IMR-90 (cell line): ENCODE results near the gene GNA14. TPM values are rescaled to one million over a fixed set of nuclear protein-coding genes. Genes with fewer than 3 reads are reported as not detected.

ENCODE experiments used
- ATAC-seq: fragments of 200-7000 bp; cut with Tn5 transposase; 2 replicates; pipeline ENCODE4 v1.9.1; 2020; ENCODE audit warnings: low read depth, mild to moderate bottlenecking, moderate library complexity
- BruUV-seq: library from RNA; stranded (reverse); fragments of 400-500 nt; replicated peaks from 2 replicates; lab custom pipeline; 2021; lab: Mats Ljungman, UMichigan
- CTCF ChIA-PET: fragments of 300-600 bp; formaldehyde crosslinking; extraction: SDS; loops from one replicate; lab custom pipeline; 2021; ENCODE audit warnings: antibody characterized with exemption; lab: Yijun Ruan, JAX
- POLR2A ChIA-PET: fragments of 300-600 bp; sonication (Branson Sonifier 250); formaldehyde crosslinking; loops from one replicate; lab custom pipeline; 2022; ENCODE audit warnings: antibody characterized with exemption; ENCODE audit not compliant: unreplicated experiment; lab: Charles Lee
- DNase-seq: peaks from one replicate; pipeline ENCODE4 v3.0.0; 2013
- H2AFZ ChIP-seq: replicated peaks from 2 replicates; pipeline ENCODE3; 2013; ENCODE audit warnings: low read length, mild to moderate bottlenecking; ENCODE audit not compliant: poor library complexity
- H2AK5ac ChIP-seq: 2 replicates; pipeline ENCODE4 v1.6.1; 2013; ENCODE audit warnings: low read depth, low read length, inconsistent platforms
- H2AK9ac ChIP-seq: replicated peaks from 2 replicates; pipeline ENCODE3; 2013; ENCODE audit warnings: mild to moderate bottlenecking, low read depth, low read length, moderate library complexity; ENCODE audit not compliant: poor library complexity
- H2BK120ac ChIP-seq: 2 replicates; pipeline ENCODE4 v1.6.1; 2013; ENCODE audit warnings: low read depth, low read length, inconsistent platforms
- H2BK15ac ChIP-seq: 3 replicates; pipeline ENCODE4 v1.6.1; 2013; ENCODE audit warnings: low read depth, low read length, inconsistent platforms
- H2BK20ac ChIP-seq: 2 replicates; pipeline ENCODE4 v1.6.1; 2013; ENCODE audit warnings: low read depth, mild to moderate bottlenecking, inconsistent platforms, low read length, moderate library complexity
- H2BK5ac ChIP-seq: 2 replicates; pipeline ENCODE4 v1.6.1; 2013; ENCODE audit warnings: mild to moderate bottlenecking, low read depth, low read length, inconsistent platforms; ENCODE audit not compliant: poor library complexity, severe bottlenecking
- H3K14ac ChIP-seq: replicated peaks from 2 replicates; pipeline ENCODE4 v1.6.1; 2013; ENCODE audit warnings: low read depth, low read length, inconsistent platforms
- H3K18ac ChIP-seq: 2 replicates; pipeline ENCODE4 v1.6.1; 2013; ENCODE audit warnings: low read depth, low read length, control low read depth
- H3K23ac ChIP-seq: 2 replicates; pipeline ENCODE4 v1.6.1; 2013; ENCODE audit warnings: low read depth, low read length, inconsistent platforms
- H3K27ac ChIP-seq: 2 replicates; pipeline ENCODE4 v1.5.1; 2013; ENCODE audit warnings: mild to moderate bottlenecking, control low read depth, low read length; ENCODE audit not compliant: insufficient read depth
- H3K27me3 ChIP-seq: 2 replicates; pipeline ENCODE4 v1.6.1; 2013; ENCODE audit warnings: low read length; ENCODE audit not compliant: control insufficient read depth, insufficient read depth
- H3K36me3 ChIP-seq: 2 replicates; pipeline ENCODE4 v1.6.1; 2013; ENCODE audit warnings: low read length, mixed read lengths; ENCODE audit not compliant: control insufficient read depth, insufficient read depth
- H3K4ac ChIP-seq: 2 replicates; pipeline ENCODE4 v1.6.1; 2013; ENCODE audit warnings: low read depth, low read length, inconsistent platforms
- H3K4me1 ChIP-seq: 2 replicates; pipeline ENCODE4 v1.6.1; 2013; ENCODE audit warnings: low read length, mixed read lengths; ENCODE audit not compliant: control insufficient read depth, insufficient read depth
- H3K4me2 ChIP-seq: 2 replicates; pipeline ENCODE4 v1.6.1; 2013; ENCODE audit warnings: low read depth, mild to moderate bottlenecking, control low read depth, low read length, moderate library complexity
- H3K4me3 ChIP-seq: 2 replicates; pipeline ENCODE4 v1.5.1; 2013; ENCODE audit warnings: low read depth, mild to moderate bottlenecking, control low read depth, low read length, moderate library complexity; ENCODE audit not compliant: insufficient read depth
- H3K56ac ChIP-seq: 2 replicates; pipeline ENCODE4 v1.6.1; 2013; ENCODE audit warnings: low read length, inconsistent platforms; ENCODE audit not compliant: insufficient read depth; ENCODE audit errors: extremely low read depth
- H3K79me1 ChIP-seq, 2 experiments: 2 replicates each; pipeline ENCODE4 v1.6.1; 2013; ENCODE audit warnings: low read length in 2 of 2, inconsistent platforms in 1 of 2, low read depth in 1 of 2
- H3K9ac ChIP-seq: 2 replicates; pipeline ENCODE4 v1.6.1; 2013; ENCODE audit warnings: low read depth, low read length, control low read depth
- H3K9me1 ChIP-seq: 2 replicates; pipeline ENCODE4 v1.6.1; 2013; ENCODE audit warnings: low read length, inconsistent platforms; ENCODE audit not compliant: insufficient read depth
- H3K9me3 ChIP-seq: 2 replicates; pipeline ENCODE4 v1.6.1; 2013; ENCODE audit warnings: low read length; ENCODE audit not compliant: control insufficient read depth, insufficient read depth
- H4K20me1 ChIP-seq: 2 replicates; pipeline ENCODE4 v1.6.1; 2013; ENCODE audit warnings: low read length, inconsistent platforms; ENCODE audit not compliant: insufficient read depth
- H4K5ac ChIP-seq: 2 replicates; pipeline ENCODE4 v1.6.1; 2013; ENCODE audit warnings: mild to moderate bottlenecking, low read depth, low read length, control low read depth
- H4K8ac ChIP-seq, 2 experiments: 2 replicates each; pipeline ENCODE4 v1.6.1; 2013; ENCODE audit warnings: low read depth in 2 of 2, low read length in 2 of 2, control low read depth in 1 of 2, inconsistent platforms in 1 of 2
- H4K91ac ChIP-seq: 2 replicates; pipeline ENCODE4 v1.6.1; 2013; ENCODE audit warnings: low read depth, low read length, inconsistent platforms; ENCODE audit not compliant: insufficient read depth
- CEBPB ChIP-seq: IDR thresholded peaks from 2 replicates; pipeline ENCODE4 v1.6.1; 2012; ENCODE audit warnings: low read depth, low read length, improper control_type of control experiment
- MAFK ChIP-seq: IDR thresholded peaks from 2 replicates; pipeline ENCODE4 v1.6.1; 2012; ENCODE audit warnings: low read depth, low read length, improper control_type of control experiment
- RFX5 ChIP-seq: IDR thresholded peaks from 2 replicates; pipeline ENCODE4 v1.8.0; 2012; ENCODE audit warnings: low read depth, mild to moderate bottlenecking, low read length, moderate library complexity
- SMC3 ChIP-seq: fragments of 150-350 bp; IDR thresholded peaks from 2 replicates; pipeline ENCODE4 v1.6.1; 2016; ENCODE audit warnings: low read depth, mild to moderate bottlenecking, antibody characterized with exemption, low read length, moderate library complexity
- WGBS, 2 experiments: methylation state at CpG; one replicate each; pipeline versions ENCODE4 v1.1.5 to v1.1.7; 2013; ENCODE audit warnings: missing lambda C conversion rate in 2 of 2; ENCODE audit not compliant: insufficient read length in 1 of 2; ENCODE audit errors: extremely low coverage in 2 of 2; 5-methylcytosine and 5-hydroxymethylcytosine counted together
- dilution Hi-C: fragments of 300-500 bp; cut with HindIII; formaldehyde crosslinking; loops from one replicate; pipeline ENCODE4 v1.14.3; 2018; ENCODE audit warnings: low sequenced_read_pairs; ENCODE audit not compliant: unreplicated experiment
- in situ Hi-C: fragments of 300-500 bp; cut with MboI; formaldehyde crosslinking; loops from 3 replicates; pipeline ENCODE4 v1.14.3; 2019; ENCODE audit warnings: low sequenced_read_pairs, inconsistent platforms, mixed read lengths
- intact Hi-C: fragments of 100-400 bp; cut with micrococcal nuclease; formaldehyde crosslinking; loops from 2 replicates; pipeline ENCODE4 v1.10.0; 2022
- polyA plus RNA-seq, 3 experiments: library from polyadenylated mRNA; depleted of rRNA; stranded (reverse); fragments of >200 nt; gene quantifications; 2 replicates each; pipeline ENCODE4 v1.2.3, GENCODE V29; 2012; ENCODE audit warnings: low replicate concordance in 1 of 3
- total RNA-seq: library from RNA; depleted of rRNA; stranded (reverse); fragments of >200 nt; gene quantifications from 2 replicates; pipeline ENCODE4 v1.2.3, GENCODE V29; 2012
- TF ChIP-seq, protein P1 (sequence below): fragments of 150-350 bp; IDR thresholded peaks from 2 replicates; pipeline ENCODE4 v1.6.1; 2016; ENCODE audit warnings: low read depth, mild to moderate bottlenecking, low read length, moderate library complexity, borderline replicate concordance

Gene GNA14
- total and polyA plus RNA-seq, 2 of the 4 experiments (the other 2 are of a cell fraction), result under 0.01 to 0.03 TPM

DNA sequence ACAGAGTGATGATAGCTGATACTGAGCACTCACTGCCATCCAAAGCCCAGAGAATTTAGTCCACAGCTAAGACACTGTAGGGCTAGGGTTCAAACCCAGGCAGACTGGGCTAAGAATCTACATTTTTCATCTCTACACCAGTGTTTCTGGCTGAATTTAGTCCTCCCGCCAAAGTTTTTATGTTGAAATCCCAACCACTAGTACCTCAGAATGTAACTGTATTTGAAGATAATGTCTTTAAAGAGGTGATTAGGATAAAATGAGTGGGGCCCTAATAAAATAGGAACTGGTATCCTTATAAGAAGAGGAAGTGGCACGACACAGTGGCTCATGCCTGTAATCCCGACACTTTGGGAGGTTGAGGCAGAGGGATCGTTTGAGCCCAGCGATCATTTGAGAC is 4.3 kb downstream of the GNA14 start (continued):
- TF ChIP-seq SMC3, result no peak

DNA sequence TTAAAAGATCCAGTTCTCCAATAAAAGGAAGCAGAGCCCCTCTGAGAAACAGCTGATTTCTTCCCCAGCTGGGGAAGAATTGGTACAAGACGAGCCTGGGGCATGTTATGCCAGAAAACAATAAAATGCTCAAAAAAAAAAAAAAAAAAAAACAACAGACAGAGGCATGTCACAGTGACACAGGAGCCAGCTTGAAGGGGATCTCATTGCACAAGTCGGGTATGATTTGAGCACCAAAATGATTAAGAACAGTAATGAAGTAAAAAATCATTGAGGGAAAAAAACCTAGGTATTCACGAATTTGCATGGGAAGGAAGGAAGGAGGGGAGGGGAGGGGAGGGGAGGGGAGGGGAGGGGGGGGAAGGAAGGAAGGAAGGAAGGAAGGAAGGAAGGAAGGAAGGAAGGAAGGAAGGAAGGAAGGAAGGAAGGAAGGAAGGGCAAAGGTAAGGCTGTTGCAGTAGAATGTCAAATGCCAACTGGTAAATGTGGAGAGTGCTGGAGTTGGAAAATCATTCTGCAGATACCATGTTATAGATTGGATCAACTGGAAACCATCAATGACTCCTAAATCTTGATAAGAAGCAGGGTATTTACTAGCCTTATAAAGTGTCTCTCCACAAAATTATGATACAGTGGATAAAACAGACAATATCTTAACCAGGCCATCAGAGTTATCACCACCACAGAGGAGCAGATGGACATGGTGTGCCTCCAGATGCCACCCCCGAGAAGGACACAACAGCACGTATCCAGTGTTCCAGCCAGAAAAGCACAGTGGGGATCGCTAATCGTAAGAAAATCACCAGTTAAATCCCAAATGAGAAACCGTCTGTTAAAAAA is 7.2 kb downstream of the GNA14 start:
- Histone ChIP-seq H2BK20ac (no peak overlapping the region), H3K56ac (no peak overlapping the region), H2AFZ (no peak overlapping the region), H3K23ac (no peak overlapping the region), H3K4me3 (no peak overlapping the region), H2BK15ac (no peak overlapping the region), H3K9me3 (no peaks in the 10 kb centered on the region), H3K27me3 (peaks cover 20% of the 10 kb centered on the region), H2BK120ac (no peak overlapping the region), H3K9ac (no peak overlapping the region), H2BK5ac (no peak overlapping the region), H2AK9ac (no peak overlapping the region), H3K4ac (no peak overlapping the region), H2AK5ac (no peak overlapping the region), H3K27ac (no peak overlapping the region), H3K18ac (no peak overlapping the region), H3K4me1 (no peaks in the 10 kb centered on the region), H4K20me1 (no peaks in the 10 kb centered on the region), H4K8ac (no peak overlapping the region), H3K79me1 (no peaks in the 10 kb centered on the region), H3K36me3 (no peaks in the 10 kb centered on the region), H3K9me1 (no peaks in the 10 kb centered on the region), H3K4me2 (no peak overlapping the region), H4K5ac (no peak overlapping the region), H3K14ac (no peak overlapping the region), H4K91ac (no peak overlapping the region)
- DNase-seq, result no peak
- ChIA-PET CTCF (no interaction called here), POLR2A (no interaction called here)
- TF ChIP-seq SMC3 (no peak), MAFK (no peak), RFX5 (no peak), CEBPB (no peak)
- TF ChIP-seq, protein P1, sequence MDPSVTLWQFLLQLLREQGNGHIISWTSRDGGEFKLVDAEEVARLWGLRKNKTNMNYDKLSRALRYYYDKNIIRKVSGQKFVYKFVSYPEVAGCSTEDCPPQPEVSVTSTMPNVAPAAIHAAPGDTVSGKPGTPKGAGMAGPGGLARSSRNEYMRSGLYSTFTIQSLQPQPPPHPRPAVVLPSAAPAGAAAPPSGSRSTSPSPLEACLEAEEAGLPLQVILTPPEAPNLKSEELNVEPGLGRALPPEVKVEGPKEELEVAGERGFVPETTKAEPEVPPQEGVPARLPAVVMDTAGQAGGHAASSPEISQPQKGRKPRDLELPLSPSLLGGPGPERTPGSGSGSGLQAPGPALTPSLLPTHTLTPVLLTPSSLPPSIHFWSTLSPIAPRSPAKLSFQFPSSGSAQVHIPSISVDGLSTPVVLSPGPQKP, result no peak
- 100% methylated on average over 1 of the region's 8 CpGs; no CpG with 5 or more reads in 1 of the 2 experiments for WGBS, 2 experiments
- intact Hi-C loops (no loop called here), in situ Hi-C loops (no loop called here), dilution Hi-C loops (no loop called here)
- ATAC-seq, result no peak
- no TSS peak for BruUV-seq
